ENCODE measurements around the gene PHACTR4.

DNA sequence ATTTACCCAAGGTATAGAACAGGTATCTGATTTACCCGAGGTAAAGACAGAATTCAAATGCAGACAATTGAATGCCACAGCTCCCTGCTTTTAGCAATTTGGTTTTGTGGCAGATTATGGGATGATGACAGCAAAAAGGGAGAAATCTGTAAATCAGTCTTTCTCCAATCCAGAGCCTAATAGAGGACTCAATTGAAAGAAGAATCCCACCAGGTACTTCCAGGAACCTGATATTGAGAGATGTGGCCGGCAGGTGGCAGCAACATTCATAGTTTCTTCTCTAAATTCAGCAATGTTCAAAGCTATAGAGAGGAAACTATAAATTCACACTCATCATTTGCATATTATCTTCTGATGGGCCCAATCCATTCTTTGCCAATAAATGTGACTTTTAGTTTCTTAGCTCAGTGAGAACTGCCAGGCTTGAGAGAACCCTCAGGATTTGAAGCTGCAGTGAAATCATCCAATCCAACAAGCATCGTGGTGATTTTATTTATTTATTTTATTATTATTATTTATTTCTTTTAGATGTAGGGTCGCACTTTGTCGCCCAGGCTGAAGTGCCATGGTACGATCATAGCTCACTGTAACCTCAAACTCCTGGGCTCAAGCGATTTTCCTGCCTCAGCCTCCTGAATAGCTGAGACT, 9.8 kb upstream of the PHACTR4 start:
- TF ChIP-seq, protein P1, sequence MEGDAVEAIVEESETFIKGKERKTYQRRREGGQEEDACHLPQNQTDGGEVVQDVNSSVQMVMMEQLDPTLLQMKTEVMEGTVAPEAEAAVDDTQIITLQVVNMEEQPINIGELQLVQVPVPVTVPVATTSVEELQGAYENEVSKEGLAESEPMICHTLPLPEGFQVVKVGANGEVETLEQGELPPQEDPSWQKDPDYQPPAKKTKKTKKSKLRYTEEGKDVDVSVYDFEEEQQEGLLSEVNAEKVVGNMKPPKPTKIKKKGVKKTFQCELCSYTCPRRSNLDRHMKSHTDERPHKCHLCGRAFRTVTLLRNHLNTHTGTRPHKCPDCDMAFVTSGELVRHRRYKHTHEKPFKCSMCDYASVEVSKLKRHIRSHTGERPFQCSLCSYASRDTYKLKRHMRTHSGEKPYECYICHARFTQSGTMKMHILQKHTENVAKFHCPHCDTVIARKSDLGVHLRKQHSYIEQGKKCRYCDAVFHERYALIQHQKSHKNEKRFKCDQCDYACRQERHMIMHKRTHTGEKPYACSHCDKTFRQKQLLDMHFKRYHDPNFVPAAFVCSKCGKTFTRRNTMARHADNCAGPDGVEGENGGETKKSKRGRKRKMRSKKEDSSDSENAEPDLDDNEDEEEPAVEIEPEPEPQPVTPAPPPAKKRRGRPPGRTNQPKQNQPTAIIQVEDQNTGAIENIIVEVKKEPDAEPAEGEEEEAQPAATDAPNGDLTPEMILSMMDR (conservative IDR thresholded peaks at IDR 0.05; ENCODE audit: low read depth in 2 of 2): peak; percentile 76 to 84
- no peak for TF ChIP-seq STAT1 (IDR thresholded peaks at IDR 0.05; ENCODE audit: unreplicated experiment)

All from GM23338 (cell line).